ENCODE results near the gene MATCAP1.

The MATCAP1 gene

DNA sequence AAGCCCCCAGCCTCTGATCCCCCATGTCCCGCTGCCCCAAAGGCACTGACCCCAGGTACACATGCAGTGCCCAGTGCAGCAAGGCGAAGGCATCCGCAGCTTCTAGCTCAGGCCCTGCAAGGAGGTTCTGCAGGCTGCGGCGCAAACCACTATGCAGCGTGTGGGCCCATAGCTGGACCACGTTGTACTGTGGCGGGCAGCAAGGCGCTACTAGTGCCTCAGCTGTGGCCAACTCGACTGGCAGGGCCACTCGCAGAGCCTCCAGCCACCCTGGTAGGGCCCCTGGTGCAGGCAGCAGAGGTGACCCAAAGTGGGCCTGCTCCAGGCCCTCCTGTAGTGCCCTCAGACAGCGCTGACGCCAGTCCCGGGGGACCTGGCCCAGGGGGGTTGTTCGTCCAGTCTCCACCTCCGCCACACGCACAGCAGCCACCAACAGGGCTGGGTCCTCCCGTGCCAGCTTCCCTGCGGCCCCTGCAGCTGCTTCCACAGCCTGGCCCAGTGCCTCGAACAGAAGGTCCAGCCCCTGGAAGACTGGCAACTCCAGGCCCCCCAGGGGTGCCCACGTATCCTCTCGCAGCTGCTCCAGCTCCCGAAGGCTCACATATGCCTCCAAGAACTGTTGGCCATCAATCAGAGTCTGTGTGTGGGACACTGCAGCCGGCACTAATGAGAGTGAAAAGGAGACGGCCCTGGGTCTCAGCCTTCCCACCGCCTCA is 3.6 kb upstream of the MATCAP1 start:
- H3K27ac Mint-ChIP-seq, result no peak overlapping the region

GRCh38 chr16:67186550-67186950 is 2.8 kb upstream of the MATCAP1 start:
- no peaks in the 10 kb centered on the region for H3K9me3 Mint-ChIP-seq
- H3K4me3 Mint-ChIP-seq, result no peak overlapping the region
- H3K27me3 Mint-ChIP-seq (ENCODE audit: low read depth), result peaks cover 10% of the 10 kb centered on the region
- no peak for TF ChIP-seq CTCF (IDR thresholded peaks at IDR 0.05; ENCODE audit: unreplicated experiment in 3 of 3)
- H3K27ac Mint-ChIP-seq, result no peak overlapping the region
- H3K4me1 Mint-ChIP-seq, result peaks cover 13% of the 10 kb centered on the region
- no peaks in the 10 kb centered on the region for H3K36me3 Mint-ChIP-seq (ENCODE audit: low read depth)

More for the DNA sequence above, 3.6 kb upstream of the MATCAP1 start:
- Mint-ChIP-seq H3K9me3 (no peaks in the 10 kb centered on the region), H3K27me3 (ENCODE audit: low read depth) (peaks cover 10% of the 10 kb centered on the region), H3K4me1 (peaks cover 18% of the 10 kb centered on the region), H3K4me3 (no peak overlapping the region), H3K36me3 (ENCODE audit: low read depth) (no peaks in the 10 kb centered on the region)
- no peak for TF ChIP-seq CTCF (IDR thresholded peaks at IDR 0.05; ENCODE audit: unreplicated experiment in 3 of 3)

- Mint-ChIP-seq H3K9me3 (no peaks in the 10 kb centered on the region), H3K4me1 (peaks cover 8% of the 10 kb centered on the region), H3K27me3 (ENCODE audit: low read depth) (peaks cover 10% of the 10 kb centered on the region), H3K27ac (peak overlapping the region in 2 of 3 experiments; percentile 21 to 40), H3K36me3 (ENCODE audit: low read depth) (no peaks in the 10 kb centered on the region), H3K4me3 (peak overlapping the region; percentile 89 to 94 (median 89))
- peak in 1 of 3 experiments; percentile 26 for TF ChIP-seq CTCF (IDR thresholded peaks at IDR 0.05; ENCODE audit: unreplicated experiment in 3 of 3)
These were observed 1.9 kb upstream of the MATCAP1 start for GRCh38 chr16:67185651-67186134.

DNA sequence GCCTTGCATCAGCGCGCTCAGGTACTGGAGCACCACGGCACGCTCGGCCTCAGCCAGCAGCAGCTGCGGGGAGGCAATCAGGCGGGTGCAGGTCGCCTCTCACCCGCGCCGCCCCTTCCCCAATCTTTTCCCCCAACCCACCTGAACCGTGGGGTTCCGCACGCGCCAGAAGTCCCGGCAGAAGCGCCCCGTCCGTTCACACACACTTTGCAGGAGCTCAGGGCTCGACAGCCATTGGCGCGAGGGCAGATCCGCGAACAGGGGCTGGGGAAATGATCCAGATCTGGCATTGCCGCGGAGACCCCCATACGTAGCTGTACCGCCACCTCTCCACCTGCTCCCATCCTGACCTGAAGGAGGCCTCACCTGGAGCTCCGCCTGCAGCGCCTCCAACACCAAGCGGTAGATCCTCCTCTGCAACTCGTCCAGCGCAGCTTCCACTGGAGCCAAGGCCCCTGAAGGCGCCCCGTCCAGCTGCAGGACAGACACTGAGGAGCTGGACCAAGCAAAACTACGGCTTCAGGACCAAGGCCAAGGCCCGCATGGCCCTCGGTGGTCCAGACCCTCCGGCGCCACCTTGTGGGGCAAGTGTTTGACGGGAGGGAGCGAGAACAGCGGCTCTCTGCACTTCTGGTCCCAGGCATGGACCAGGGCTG is 1.4 kb upstream of the MATCAP1 start:
- peak; percentile 81 to 92 (median 81) for TF ChIP-seq CTCF (IDR thresholded peaks at IDR 0.05; ENCODE audit: unreplicated experiment in 3 of 3)
- Mint-ChIP-seq H3K27me3 (ENCODE audit: low read depth) (peaks cover 10% of the 10 kb centered on the region), H3K27ac (peak overlapping the region; percentile 21 to 40 (median 32)), H3K4me1 (peaks cover 8% of the 10 kb centered on the region), H3K4me3 (peak overlapping the region; percentile 89 to 94 (median 89)), H3K9me3 (no peaks in the 10 kb centered on the region), H3K36me3 (ENCODE audit: low read depth) (no peaks in the 10 kb centered on the region)

DNA sequence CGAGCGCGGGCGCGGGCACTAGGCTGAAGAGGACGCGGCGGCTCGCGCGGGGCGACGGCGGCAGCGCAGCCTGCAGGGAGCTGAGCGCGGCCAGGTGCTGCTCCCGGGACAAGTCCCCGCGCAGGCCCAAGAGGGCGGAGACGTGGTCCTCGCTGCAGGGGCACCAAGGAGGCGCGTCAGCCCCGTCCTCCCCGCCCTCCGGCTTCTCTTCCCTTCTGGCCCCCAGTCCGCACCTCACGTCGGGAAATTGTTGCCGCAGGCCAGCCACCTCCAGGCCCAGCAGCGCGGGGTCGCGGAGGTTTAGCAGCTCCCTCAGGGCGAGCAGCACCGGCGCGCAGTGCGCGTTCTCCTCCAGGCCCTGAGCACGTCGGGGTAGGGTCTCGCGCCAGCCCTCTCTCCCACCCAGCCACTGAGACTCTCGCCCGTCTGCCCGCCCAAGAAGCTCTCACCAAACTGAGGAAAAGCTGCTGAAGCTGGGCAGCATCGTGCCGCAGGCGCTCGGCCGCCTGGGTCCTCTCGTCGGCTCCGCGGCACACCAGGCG is 761 bp upstream of the MATCAP1 start:
- H3K4me3 Mint-ChIP-seq, result peak overlapping the region; percentile 33 to 68 (median 67)
- H3K36me3 Mint-ChIP-seq (ENCODE audit: low read depth), result no peaks in the 10 kb centered on the region
- no peak for TF ChIP-seq CTCF (IDR thresholded peaks at IDR 0.05; ENCODE audit: unreplicated experiment in 3 of 3)
- peaks cover 10% of the 10 kb centered on the region for H3K27me3 Mint-ChIP-seq (ENCODE audit: low read depth)
- H3K27ac Mint-ChIP-seq, result no peak overlapping the region
- H3K4me1 Mint-ChIP-seq, result peaks cover 8% of the 10 kb centered on the region
- H3K9me3 Mint-ChIP-seq, result no peaks in the 10 kb centered on the region
